BE2C (cell line): ENCODE measurements around the gene SLC28A3.

Experiments used
- DNase-seq: peaks from one replicate; pipeline ENCODE4 v3.0.0-alpha.2; 2020
- H3K27me3 ChIP-seq: fragments of 250-450 bp; sonication (Bioruptor Pico); 2 replicates; pipeline ENCODE4 v1.5.1; 2020; ENCODE audit warnings: mild to moderate bottlenecking
- H3K36me3 ChIP-seq: fragments of 250-450 bp; sonication (Bioruptor Pico); 2 replicates; pipeline ENCODE4 v1.5.1; 2020; ENCODE audit warnings: mild to moderate bottlenecking
- H3K4me1 ChIP-seq: fragments of 250-450 bp; sonication (Bioruptor Pico); 2 replicates; pipeline ENCODE4 v1.5.1; 2020
- H3K4me3 ChIP-seq: 2 replicates; pipeline ENCODE4 v1.5.1; 2011; ENCODE audit warnings: low read depth, low read length
- H3K9me3 ChIP-seq: fragments of 250-450 bp; sonication (Bioruptor Pico); 2 replicates; pipeline ENCODE4 v1.5.1; 2020
- CTCF ChIP-seq: IDR thresholded peaks from 2 replicates; pipeline ENCODE4 v1.5.1; 2012; ENCODE audit warnings: mild to moderate bottlenecking, low read depth, low read length

SLC28A3 gene

DNA sequence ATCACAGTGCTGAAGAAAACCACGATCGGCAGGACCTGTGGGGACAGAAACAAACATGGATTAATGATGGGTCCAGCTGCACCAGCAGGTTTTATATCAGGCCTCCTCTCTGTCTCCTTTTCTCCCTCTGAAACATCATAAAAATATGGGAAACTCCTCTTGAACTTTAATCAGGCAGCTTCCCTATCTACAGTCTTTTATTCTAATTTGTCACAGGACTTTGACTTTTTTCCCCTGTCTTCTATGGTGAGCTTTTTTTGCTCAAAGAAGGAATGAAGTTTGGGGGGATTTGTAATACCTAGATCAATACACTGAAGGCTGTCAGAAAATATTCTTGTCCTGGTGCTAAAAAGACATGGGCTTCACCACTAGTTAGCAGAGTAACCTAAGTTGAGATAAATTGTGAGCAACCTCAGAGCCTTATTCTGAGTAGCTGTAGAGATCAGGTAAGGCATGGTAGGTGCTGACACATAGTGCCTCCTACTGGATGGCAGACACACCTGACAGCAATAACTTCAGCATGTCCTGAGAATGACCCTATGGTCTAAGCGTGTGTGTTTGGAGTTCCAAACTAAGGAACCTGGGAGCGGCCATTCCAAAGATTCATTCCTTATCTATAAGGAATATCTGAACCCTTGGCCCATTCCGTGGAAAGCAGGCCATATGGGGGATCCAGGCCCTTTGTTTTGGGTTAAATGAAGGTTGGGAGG, 46.2 kb downstream of the SLC28A3 start:
- TF ChIP-seq CTCF, result peak; percentile 20; the same call in 1 of the 2 replicates
- no peak for DNase-seq

DNA sequence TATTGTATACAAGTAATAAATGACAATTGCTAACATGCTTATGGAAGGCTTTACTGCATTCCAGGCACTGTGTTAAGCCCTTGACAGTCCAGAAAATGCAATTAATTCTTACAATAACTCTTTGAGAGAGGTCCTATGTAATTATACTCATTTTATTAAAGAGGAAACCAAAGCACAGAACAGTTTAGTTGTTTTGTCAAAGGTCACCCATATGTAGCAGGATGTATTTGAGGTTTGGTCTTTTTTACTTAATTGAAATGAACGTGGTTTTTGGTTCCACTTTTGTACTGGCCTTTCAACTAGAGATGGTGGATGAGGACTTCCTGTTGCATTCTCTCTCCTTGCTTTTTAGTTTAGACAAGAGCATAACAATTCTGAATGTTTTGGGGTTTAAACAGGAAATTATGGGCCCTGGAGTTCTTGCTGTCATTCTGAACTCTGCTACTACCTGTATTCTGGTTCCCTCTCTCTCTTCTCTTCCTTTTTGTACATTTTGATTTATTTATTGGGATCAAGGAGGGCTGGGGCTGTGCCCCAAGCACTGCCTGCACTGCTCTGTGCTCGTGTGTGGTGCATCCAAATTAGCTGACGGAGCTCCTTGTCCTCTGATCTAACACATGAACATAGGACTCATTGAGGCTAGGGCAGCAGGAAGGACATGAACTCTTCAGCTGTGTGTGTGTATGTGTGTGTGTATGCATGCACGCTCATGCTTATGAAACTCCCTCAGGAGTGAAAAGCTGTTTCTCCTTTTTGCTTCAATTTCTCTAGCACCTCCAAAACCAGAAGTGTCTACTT, 47.4 kb downstream of the SLC28A3 start:
- DNase-seq, result no peak
- Histone ChIP-seq H3K9me3 (no peaks in the 10 kb centered on the region), H3K36me3 (no peaks in the 10 kb centered on the region), H3K27me3 (peaks cover 6% of the 10 kb centered on the region; the same call in 1 of the 2 replicates), H3K4me3 (no peak overlapping the region), H3K4me1 (no peaks in the 10 kb centered on the region)
- no peak for TF ChIP-seq CTCF

More for the DNA sequence above, 46.2 kb downstream of the SLC28A3 start:
- no peaks in the 10 kb centered on the region for H3K36me3 ChIP-seq
- H3K4me1 ChIP-seq, result no peaks in the 10 kb centered on the region
- H3K9me3 ChIP-seq, result no peaks in the 10 kb centered on the region
- no peak overlapping the region for H3K4me3 ChIP-seq
- peaks cover 14% of the 10 kb centered on the region; the same call in 1 of the 2 replicates for H3K27me3 ChIP-seq

DNA sequence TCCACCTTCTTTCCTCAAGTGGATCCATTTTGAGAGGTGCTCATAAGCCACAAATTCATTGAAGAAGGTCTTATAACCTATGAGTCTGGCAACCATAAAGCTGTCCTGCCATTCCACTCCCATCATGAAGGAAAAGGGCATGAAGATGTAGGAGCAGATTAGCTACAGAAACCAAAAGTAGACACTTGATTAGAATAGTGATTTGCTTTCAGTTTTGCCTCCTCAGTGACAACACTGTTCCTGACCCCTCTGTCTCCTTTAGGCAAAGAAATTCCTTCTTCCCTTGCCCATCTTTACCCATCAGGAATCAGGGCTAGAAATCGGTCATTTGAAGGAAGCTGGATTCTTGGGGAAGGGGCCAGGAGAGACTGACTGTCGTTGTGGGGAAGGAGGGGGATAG, 55.2 kb downstream of the SLC28A3 start:
- Histone ChIP-seq H3K27me3 (peaks cover 8% of the 10 kb centered on the region; the same call in 1 of the 2 replicates), H3K36me3 (no peaks in the 10 kb centered on the region), H3K4me3 (no peak overlapping the region), H3K9me3 (no peaks in the 10 kb centered on the region), H3K4me1 (no peaks in the 10 kb centered on the region)
- TF ChIP-seq CTCF, result no peak
- DNase-seq, result no peak

- H3K9me3 ChIP-seq, result no peaks in the 10 kb centered on the region
- no peak for TF ChIP-seq CTCF
- H3K4me3 ChIP-seq, result no peak overlapping the region
- no peaks in the 10 kb centered on the region for H3K36me3 ChIP-seq
- DNase-seq, result no peak
- peaks cover 8% of the 10 kb centered on the region; the same call in 1 of the 2 replicates for H3K27me3 ChIP-seq
- no peaks in the 10 kb centered on the region for H3K4me1 ChIP-seq
Observed at GRCh38 chr9:84283946-84284345, 56.6 kb downstream of the SLC28A3 start.

DNA sequence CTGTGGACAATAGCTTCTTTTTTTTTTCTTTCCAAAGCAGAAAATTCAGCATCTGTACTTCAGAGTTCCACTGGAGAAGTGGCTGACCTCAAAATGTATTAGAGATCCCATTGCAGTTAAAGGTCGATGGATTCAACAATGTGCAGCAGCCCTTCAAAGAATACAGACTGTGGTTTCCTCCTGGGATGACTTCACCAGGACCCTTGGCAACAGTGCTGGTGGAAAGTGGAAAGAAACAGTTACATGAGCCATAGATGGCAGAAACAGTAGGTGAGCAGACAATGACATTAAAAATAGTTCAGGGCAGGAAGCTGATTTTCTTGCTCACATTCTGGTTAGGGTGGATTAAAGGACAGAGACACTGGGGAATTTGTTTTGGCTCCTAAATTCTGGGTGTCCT, 62.4 kb downstream of the SLC28A3 start:
- no peaks in the 10 kb centered on the region for H3K36me3 ChIP-seq
- H3K27me3 ChIP-seq, result peaks cover 3% of the 10 kb centered on the region; the same call in 1 of the 2 replicates
- H3K4me1 ChIP-seq, result no peaks in the 10 kb centered on the region
- H3K4me3 ChIP-seq, result no peak overlapping the region
- TF ChIP-seq CTCF, result no peak
- DNase-seq, result no peak
- H3K9me3 ChIP-seq, result no peaks in the 10 kb centered on the region

GRCh38 chr9:84277646-84278045, 62.9 kb downstream of the SLC28A3 start:
- Histone ChIP-seq H3K4me3 (no peak overlapping the region), H3K4me1 (no peaks in the 10 kb centered on the region), H3K9me3 (no peaks in the 10 kb centered on the region), H3K36me3 (no peaks in the 10 kb centered on the region), H3K27me3 (peaks cover 3% of the 10 kb centered on the region; the same call in 1 of the 2 replicates)
- no peak for TF ChIP-seq CTCF
- DNase-seq, result no peak
